Measurements from ENCODE around the gene SNX30.

DNA sequence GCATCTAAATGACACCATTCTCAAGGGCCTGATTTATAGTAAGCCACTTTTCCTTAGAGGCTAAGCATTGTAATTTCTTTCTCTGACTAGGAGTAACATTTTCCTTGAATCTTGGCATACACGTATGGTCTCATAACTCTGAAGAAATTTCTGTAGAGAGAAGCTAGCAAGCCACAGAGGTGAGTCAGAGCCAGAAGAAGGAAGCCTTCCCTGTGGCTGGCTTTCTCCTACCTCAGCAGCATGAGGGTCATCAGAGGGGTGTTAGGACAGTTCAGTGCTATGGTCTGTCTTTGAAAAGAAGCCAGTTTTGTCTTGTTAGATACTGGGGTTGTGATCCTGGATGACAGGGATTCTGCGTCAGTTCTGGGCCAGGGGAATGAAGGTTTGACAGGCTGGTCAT lies 3.2 kb downstream of the SNX30 start:
- TF ChIP-seq POLR2AphosphoS5 (IDR thresholded peaks at IDR 0.05; ENCODE audit: low read depth, low read length): no peak
- TF ChIP-seq CTCF (IDR thresholded peaks at IDR 0.05): no peak
- TF ChIP-seq REST (IDR thresholded peaks at IDR 0.05; ENCODE audit: insufficient read depth in 1 of 2, low read depth in 2 of 2, low read length in 1 of 2): no peak
- TF ChIP-seq SIN3A (IDR thresholded peaks at IDR 0.05; ENCODE audit: borderline replicate concordance, insufficient read depth, low read depth, low read length): no peak

All from Panc1 (cell line).